GM18526 (cell line): Measurements from ENCODE around the gene ST6GAL1.

ENCODE experiments used
- POLR2A ChIP-seq: IDR thresholded peaks from 3 replicates; pipeline ENCODE4 v1.6.1; 2011; ENCODE audit not compliant: insufficient read length; ENCODE audit errors: extremely low read depth

Gene ST6GAL1

DNA sequence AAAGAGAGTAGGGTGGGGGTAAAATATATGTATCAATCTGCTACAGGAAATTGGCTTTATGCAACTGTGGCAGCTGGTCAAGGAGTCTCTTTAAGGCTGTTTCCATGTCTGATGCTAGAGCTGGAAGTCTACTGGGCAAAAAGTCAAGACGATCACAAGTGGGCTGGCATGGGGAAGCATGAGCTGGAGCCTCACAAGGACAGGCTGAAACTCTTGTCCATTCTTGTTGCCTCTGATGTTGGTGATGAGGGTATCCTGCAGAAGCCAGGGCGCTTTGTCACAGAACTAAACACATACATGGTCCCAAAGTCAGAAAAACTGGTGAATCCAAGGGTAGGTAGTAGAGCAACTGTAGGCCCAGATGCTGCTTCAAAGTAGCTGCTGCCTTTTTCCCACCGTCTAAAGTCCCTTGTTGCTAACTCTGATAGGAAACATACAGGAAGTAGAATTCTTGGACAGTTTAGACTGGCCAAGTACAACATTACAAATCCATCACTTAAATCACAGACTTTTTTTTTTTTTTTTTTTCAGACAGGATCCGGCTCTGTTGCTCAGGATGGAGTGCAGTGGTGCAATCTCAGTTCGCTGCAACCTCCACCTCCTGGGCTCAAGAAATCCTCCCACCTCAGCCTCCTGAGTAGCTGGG lies 154.8 kb downstream of the ST6GAL1 start:
- no peak for TF ChIP-seq POLR2A

DNA sequence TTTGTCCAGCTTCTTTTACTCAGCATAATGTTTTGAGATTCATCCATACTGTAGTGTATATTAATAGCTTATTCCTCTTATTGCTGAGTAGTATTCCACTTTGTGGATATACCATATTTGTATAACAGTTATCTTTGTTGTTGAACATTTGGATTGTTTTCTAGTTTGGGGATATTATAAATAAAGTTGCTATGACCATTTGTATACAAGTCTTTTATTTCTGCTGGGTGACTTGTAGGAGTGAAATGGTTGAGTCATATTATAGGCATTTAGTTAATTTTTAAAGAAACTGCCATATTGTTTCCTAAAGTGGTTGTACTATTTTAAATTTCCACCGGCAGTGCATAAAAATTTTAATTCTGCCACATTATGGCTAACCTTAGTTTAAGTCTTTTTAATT lies 155.6 kb downstream of the ST6GAL1 start:
- TF ChIP-seq POLR2A: no peak

DNA sequence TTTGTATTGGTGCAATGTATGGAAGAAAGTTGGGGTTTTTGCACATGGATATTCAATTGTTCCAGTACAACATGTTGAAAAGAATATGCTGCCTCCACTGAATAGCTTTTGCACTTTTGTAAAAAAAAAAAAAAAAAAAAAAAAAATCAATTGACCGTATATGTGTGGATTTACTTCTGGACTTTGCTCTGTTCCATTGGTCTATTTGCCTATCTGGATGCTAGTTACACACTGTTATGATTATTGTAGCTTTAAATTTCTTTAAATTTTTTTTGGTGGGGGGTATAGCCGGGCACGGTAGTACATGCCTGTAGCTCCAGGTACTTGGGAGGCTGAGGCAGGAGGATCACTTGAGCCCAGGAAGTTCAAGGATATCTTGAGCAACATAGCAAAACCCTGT lies 156.5 kb downstream of the ST6GAL1 start:
- TF ChIP-seq POLR2A: no peak

DNA sequence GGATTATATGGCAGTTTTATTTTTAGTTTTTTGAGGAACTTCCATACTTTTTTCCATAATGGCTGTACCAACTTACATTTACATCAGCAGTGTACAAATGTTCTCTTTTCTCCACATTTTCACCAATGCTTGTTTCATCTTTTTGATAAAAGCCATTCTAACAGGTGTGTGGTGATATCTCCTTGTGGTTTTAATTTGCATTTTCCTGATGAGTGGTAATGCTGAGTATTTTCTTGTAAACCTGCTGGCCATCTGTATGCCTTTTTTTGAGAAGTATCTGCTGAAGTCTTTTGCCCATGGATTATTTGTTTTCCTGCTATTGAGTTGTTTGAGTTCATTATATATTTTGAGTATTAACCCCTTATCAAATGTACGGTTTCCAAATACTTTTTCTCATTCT lies 158.4 kb downstream of the ST6GAL1 start:
- TF ChIP-seq POLR2A: no peak

DNA sequence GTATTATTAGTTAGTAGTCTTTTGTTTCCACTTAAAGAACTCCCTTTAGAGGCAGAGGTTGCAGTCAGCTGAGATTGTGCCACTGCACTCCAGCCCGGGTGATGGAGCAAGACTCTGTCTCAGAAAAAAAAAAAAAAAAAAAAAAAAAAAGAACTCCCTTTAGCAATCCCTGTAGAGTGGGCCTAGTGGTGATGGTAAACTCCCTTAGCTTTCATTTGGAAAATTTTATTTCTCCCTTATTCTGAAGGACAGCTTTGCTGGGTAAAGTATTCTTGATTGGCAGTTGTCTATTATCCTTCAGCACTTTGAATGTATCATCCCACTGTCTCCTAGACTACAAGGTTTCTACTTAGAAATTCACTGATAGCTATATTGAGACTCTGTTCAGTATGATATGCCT lies 163.0 kb downstream of the ST6GAL1 start:
- TF ChIP-seq POLR2A: no peak

DNA sequence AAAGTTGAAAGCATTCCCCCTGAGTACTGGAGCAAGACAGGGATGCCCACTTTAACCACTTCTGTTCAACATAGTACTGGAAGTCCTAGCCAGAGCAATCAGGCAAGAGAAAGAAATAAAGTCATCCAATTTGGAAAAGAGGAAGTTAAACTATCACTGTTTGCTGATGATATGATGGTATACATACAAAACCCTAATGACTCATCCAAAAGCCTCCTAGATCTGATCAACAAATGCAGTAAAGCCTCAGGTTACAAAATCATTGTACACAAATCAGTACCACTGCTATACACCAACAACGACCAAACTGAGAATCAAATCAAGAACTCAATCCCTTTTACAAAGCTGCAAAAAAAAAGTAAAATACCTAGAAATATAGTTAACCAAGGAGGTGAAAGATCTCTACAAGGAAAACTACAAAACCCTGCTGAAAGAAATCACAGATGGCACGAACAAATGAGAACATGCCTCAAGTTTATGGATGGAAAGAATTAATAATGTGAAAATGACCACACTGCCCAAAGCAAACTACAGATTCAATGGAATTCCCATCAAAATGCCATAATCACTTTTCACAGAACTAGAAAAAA lies 168.7 kb downstream of the ST6GAL1 start:
- TF ChIP-seq POLR2A: no peak

DNA sequence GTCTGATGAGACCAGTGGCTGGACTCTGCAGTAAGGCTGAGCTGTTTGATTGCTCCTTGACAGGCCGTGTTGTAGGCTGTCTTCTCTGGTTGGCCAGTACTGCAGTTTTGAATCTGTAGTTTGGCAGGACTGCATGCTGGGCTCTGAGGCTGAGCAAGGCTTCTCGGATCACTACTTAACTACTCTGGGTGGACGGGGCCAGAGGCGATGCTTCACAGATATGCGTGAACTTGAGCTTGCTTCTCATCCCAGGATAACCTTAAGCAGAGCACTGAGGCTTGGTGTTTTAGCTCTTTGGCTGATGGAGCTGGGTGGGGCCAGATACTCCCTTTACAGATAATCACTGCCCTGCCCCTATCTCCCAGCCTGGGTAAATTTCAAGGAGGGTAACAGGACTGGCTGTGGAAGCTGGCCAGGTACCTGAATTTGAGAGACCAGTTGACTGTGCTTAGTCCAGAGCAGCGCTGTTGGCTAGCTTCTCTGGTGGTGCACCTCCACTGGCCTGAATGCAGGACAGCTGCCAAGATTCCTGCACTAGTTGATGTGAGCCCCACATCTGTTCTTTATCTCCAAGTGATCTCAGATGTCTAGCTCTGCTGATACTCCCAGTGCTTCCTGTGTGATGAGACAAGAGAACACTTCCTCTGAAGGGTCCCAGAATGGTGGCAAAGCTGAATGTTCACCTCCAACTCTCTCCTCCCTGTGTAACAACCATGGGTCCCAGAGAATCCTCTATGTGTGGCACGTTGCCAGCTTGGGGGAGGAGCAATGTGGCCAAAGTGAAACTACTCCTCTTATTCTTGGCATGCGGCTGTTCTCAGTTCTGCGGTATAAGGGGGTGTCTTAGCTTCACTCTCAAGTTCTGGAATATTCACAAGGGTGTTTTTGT lies 171.1 kb downstream of the ST6GAL1 start:
- no peak for TF ChIP-seq POLR2A

DNA sequence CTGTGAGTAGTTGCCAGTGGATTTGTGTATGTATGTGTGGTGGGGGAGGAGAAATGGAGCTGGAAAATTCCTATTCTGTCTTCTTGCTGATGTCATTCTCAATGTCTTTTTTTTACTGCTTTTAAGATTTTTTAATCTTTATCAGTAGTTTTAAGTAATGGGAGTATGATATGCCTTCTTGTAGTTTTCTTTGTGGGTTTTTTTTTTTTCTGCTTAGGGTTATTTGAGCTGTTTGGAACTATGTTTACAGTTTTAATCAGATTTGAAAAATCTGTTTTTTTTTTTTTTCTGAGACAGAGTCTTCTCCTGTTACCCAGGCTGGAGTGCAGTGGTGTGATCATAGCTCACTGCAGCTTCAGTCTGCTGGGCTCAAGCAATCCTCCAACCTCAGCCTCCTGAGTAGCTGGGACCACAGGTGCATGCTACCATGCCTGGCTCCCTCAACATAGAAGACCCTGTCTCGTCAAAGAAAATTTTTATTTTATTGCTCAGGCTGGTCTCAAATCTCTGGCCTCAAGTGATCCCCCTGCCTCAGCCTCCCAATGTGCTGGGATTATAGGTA lies 171.8 kb downstream of the ST6GAL1 start:
- no peak for TF ChIP-seq POLR2A

DNA sequence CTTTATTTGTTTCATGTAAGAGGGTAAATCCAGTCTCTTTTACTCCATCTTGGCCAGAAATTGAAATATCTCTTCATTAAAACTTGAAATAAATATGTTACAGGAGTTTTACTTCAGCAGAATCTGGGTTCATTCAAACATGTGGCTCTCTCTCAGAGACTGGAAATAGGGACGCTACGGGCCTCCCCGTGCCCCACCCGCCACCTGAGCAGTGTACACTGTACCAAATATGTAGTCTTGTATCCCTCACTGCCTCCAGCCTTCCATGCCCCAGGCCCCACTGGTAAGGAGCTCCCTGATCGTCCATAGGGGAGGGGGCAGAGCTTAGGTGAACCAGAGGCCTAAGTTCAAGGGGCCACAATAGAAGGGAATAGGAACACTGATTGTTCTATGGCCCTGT lies 172.9 kb downstream of the ST6GAL1 start:
- TF ChIP-seq POLR2A: no peak

DNA sequence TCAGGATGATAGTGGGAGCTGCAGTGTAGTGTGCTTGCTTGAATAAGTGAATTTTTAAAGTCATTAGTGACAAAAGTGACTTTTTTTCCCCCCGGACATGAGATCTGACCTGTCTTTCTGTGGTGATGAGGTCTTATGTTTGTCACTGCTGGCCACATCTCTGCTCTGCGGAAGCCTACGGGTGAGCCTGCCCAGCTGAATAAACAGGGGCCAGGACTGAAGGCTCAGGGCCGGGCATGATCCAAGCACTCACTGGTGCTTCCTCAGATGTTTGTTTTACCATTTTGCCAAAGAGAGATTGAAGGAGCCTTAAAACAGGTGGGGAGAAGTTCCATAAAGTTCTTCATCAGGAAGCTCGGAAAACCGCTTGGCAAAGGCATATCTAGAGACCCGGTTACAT lies 174.0 kb downstream of the ST6GAL1 start:
- TF ChIP-seq POLR2A: no peak

DNA sequence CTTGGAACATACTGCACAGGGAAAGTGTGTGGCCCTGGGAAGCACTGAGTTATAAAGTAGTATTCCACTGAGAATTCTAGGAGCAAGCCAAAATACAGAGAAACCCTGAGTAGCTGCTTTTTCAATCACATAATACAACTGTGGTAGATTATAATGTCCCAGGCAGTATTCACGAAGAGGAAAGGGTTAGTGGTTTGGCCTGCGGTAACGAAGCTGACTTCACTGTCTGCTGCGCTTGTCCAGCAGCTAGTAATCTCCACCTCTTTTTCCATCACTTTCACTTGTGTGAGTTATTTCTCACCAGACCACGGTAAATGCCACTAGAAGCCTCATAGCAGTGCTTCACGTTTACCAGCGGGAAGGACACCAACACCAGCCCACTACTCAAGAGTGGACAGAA lies 174.6 kb downstream of the ST6GAL1 start:
- no peak for TF ChIP-seq POLR2A

DNA sequence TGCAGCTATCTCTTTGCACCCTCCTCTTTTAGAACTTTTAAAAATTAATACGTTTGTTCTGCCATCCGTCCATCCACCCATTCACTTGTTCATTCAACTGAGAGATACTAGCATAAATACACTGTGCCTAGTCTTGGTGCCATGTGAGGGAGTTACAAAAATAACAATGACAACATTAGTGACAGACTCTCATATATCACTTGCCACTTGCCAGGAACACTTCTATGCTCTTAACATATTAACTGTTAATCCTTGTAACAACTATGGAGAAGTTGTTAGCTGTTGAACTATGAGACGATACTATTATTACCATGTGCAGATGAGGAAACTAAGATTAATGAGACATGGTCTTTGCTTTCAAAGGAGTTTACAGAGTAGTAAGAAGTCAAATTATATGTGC lies 175.4 kb downstream of the ST6GAL1 start:
- TF ChIP-seq POLR2A: no peak

DNA sequence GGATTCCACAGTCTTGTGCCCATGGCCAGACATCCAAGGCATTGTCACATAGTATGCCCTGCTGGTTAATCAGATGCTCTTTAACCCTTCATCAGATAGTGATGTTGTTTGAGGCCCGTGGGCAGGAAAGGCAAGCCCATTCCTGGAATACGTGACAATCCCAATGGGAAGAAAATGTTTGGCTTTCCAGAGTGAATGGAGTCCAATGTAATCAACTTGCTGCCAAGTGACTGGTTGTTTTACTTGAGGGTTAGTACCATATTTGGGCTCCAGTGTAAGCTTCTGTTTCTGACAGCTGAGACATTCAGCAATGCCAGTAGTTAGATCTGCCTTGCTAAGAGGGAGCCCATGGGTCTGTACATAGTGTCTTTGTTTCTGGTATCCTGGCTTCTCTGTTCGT lies 177.7 kb downstream of the ST6GAL1 start:
- TF ChIP-seq POLR2A: no peak

DNA sequence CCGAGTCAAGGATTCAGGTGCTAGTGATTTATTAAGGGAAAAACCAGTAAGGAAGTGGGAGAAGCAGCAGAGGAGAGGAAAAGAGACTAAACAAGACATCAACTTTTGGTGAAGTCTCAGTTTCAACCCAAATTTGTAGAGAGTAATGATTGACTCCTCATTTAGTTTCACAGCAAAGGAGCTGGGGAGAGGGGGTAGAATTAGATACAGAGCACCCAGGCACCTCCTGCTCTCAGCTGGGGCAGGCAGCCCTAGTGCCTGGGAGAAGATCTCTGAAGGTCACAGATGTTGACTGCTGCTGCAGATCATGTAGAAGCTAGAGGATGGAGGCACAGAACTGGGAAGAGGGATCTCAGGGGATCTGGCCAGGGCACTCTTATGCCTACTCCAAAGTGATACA lies 179.8 kb downstream of the ST6GAL1 start:
- no peak for TF ChIP-seq POLR2A

DNA sequence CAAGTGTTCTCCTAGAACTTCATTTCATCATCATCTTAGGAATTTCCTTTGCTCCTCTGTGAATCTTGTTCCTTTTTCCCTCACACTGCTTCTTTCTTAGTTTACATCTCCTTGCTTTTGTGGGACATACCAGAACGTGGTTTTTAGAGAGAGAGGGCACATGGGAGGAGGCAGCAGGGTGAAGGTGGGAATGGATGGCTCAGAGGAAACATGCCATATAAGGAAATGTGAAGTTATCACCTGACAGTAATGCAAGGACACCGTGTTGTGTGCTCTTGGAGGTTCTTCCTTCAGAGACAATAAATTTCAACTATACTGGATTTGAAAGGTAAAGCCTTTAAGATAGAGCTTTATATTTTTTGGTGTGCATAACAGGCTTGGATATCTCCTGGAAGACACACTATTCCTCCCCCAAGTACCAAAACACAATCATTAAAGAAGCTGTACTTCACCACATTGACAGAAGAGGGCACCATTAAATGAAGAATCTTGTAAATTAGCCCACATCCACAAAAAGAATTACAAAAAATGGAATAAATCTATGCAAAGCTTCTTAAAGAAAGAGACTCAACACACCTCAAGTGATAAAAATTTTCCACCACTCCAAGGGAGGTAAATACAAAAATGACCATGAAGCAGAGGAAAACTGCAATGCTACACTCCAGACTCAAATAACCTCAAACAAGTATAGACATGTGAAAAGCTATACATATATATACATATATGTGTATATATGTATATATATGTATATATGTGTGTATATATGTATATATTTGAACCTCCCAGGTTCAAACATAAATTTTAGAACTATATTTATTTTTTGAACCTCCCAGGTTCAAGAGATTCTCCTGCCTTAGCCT lies 182.8 kb downstream of the ST6GAL1 start:
- no peak for TF ChIP-seq POLR2A
